ENCODE data around the gene FILIP1. TPM values are rescaled to one million over a fixed set of nuclear protein-coding genes. Genes with fewer than 3 reads are reported as not detected.
"Not testable (repeated sequence)": the region's sequence is repeated elsewhere in the genome, so short reads cannot be mapped to it uniquely, and the experiment has no call there.

Gene FILIP1
- total RNA-seq, 4 donors from 2014 or later = 57.5 to 123 (median 93.8) TPM

DNA sequence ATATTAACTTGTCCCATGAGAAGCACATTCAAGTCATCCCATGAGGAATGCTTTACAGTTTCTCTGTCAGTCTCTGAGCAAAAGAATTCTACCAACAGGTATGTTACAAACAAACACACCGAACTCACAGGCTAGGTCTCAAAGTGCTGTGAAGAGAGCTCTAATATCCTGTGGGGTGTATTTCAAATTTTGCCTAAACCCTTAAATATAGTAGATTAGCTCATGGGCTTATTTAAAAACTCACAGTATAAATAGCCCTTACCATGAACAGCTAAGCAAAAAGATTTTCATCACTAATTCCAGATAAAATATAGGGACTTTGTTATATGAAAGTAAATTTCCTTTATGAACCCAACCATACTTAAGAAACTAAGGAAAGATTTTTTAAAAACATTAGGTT lies 77.8 kb downstream of the FILIP1 start:
- intact Hi-C loops (cut with DNase I; ENCODE audit: low total_unique reads) = loop anchor here (5.0 kb wide), 1 partner anchor 1764 kb away; the partner anchor contains the start of gene SLC17A5
- peak overlapping the region; percentile 65 to 76 (median 72) for H3K27ac ChIP-seq

DNA sequence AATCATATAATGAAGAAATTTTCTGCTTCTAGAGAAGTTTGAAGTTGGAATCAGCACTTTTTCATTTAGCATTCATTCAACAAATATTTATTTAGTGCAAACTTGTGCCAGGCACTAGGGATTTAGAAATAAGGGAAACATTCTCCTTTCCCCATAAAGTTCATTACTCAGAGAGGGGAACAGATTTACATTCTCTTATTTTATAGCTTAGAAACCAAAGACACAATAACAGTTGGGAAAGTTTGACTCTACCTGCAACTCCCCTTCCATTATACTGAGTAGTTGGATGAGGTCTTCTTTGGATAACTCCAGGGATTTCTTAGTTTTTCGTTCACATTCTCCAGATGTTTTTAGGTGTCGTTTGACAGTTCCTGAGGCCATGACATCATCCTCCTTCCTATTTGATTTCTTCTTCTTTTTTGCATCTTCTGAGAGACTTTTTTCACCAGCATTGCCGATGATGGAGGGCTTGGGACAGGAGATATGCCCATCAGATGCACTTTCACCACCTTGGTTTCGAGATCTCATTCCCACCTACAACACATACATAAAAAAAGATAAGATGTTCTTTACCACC lies 79.1 kb downstream of the FILIP1 start:
- no peaks in the 10 kb centered on the region for H3K9me3 ChIP-seq
- no peak overlapping the region for H3K4me3 ChIP-seq
- no peaks in the 10 kb centered on the region for H3K27me3 ChIP-seq
- in situ Hi-C loops (cut with MboI; ENCODE audit: low sequenced_read_pairs in 4 of 4) = no loop called here
- ATAC-seq = no peak
- DNase-seq = no peak
- peaks cover 65 to 68% of the 10 kb centered on the region in 2 donors for H3K4me1 ChIP-seq
- TF ChIP-seq POLR2A (IDR thresholded peaks at IDR 0.05) = no peak
- intact Hi-C loops (cut with DNase I; ENCODE audit: low total_unique reads) = loop anchor here (5.0 kb wide), 1 partner anchor 1762 kb away; the partner anchor contains the start of gene SLC17A5
- peaks cover 0 to 8% of the 10 kb centered on the region in 2 donors for H3K36me3 ChIP-seq
- peak overlapping the region; percentile 15 to 76 (median 72) for H3K27ac ChIP-seq

More for the DNA sequence above, 77.8 kb downstream of the FILIP1 start:
- no peaks in the 10 kb centered on the region for H3K27me3 ChIP-seq
- H3K9me3 ChIP-seq = no peaks in the 10 kb centered on the region
- peaks cover 0 to 8% of the 10 kb centered on the region in 2 donors for H3K36me3 ChIP-seq
- H3K4me3 ChIP-seq = no peak overlapping the region
- TF ChIP-seq, protein P1, sequence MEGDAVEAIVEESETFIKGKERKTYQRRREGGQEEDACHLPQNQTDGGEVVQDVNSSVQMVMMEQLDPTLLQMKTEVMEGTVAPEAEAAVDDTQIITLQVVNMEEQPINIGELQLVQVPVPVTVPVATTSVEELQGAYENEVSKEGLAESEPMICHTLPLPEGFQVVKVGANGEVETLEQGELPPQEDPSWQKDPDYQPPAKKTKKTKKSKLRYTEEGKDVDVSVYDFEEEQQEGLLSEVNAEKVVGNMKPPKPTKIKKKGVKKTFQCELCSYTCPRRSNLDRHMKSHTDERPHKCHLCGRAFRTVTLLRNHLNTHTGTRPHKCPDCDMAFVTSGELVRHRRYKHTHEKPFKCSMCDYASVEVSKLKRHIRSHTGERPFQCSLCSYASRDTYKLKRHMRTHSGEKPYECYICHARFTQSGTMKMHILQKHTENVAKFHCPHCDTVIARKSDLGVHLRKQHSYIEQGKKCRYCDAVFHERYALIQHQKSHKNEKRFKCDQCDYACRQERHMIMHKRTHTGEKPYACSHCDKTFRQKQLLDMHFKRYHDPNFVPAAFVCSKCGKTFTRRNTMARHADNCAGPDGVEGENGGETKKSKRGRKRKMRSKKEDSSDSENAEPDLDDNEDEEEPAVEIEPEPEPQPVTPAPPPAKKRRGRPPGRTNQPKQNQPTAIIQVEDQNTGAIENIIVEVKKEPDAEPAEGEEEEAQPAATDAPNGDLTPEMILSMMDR (IDR thresholded peaks at IDR 0.05 in 4 of 5, conservative IDR thresholded peaks at IDR 0.05 in 1 of 5) = no peak
- TF ChIP-seq POLR2A (IDR thresholded peaks at IDR 0.05) = no peak
- in situ Hi-C loops (cut with MboI; ENCODE audit: low sequenced_read_pairs in 4 of 4) = no loop called here
- DNase-seq (no peak), ATAC-seq (peak; percentile 53 to 80)
- peaks cover 77 to 78% of the 10 kb centered on the region in 2 donors for H3K4me1 ChIP-seq

DNA sequence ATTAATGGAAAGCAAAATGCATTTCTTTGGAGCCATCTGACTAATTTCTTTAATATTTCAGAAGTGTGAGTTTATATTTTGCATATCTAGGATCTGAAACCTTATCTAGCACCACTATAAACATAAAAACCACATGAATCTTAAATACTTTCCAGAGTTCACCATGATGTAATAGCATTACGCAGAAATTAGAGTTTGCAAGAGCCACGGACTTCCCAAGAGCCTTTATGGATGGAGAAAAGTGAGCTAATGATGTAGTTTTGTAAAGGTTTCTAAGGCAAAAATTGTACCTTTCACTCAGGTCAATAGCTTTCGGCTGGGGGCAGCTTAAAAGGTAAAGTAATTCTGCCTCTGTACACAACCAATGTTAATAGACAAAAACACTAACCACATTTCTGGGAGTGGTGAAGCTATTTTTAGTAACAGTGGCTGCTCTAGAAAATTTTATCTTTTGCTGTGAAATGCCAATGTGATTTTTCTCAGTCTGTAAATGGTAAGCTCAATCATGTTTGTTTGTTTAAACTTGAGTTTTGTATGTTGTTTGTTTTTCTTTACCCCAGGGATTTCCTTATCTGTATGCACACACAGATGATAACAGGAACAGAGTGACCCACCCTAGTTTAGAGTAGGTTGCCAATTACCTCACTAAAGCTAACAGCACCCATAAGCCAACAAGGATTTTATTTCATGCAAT lies 80.5 kb downstream of the FILIP1 start:
- TF ChIP-seq, protein P1 (IDR thresholded peaks at IDR 0.05 in 4 of 5, conservative IDR thresholded peaks at IDR 0.05 in 1 of 5) = no peak
- TF ChIP-seq POLR2A (IDR thresholded peaks at IDR 0.05) = no peak
- Histone ChIP-seq H3K9me3 (no peaks in the 10 kb centered on the region), H3K27me3 (no peaks in the 10 kb centered on the region), H3K36me3 (peaks cover 0 to 8% of the 10 kb centered on the region in 2 donors), H3K27ac (peak overlapping the region; percentile 16 to 76 (median 39)), H3K4me1 (peaks cover 59 to 62% of the 10 kb centered on the region in 2 donors), H3K4me3 (no peak overlapping the region)
- no peak for ATAC-seq
- no peak for DNase-seq
- in situ Hi-C loops (cut with MboI; ENCODE audit: low sequenced_read_pairs in 4 of 4) = no loop called here
- intact Hi-C loops (cut with DNase I; ENCODE audit: low total_unique reads) = no loop called here

DNA sequence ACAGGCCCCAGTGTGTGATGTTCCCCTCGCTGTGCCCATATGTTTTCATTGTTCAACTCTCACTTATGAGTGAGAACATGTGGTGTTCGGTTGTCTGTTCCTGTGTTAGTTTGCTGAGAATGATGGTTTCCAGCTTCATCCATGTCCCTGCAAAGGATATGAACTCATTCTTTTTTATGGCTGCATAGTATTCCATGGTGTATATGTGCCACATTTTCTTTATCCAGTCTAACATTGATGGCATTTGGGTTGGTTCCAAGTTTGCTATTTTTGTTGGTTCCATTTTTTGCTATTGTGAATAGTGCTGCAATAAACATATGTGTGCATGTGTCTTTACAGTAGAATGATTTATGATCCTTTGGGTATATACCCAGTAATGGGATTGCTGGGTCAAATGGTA lies 83.0 kb downstream of the FILIP1 start:
- H3K36me3 ChIP-seq; intact Hi-C loops (cut with DNase I; ENCODE audit: low total_unique reads); H3K27me3 ChIP-seq; in situ Hi-C loops (cut with MboI; ENCODE audit: low sequenced_read_pairs in 4 of 4); H3K4me3 ChIP-seq; DNase-seq; ATAC-seq; H3K27ac ChIP-seq; H3K9me3 ChIP-seq: not testable (repeated sequence)
- H3K4me1 ChIP-seq = peaks cover 40 to 42% of the 10 kb centered on the region in 2 donors

DNA sequence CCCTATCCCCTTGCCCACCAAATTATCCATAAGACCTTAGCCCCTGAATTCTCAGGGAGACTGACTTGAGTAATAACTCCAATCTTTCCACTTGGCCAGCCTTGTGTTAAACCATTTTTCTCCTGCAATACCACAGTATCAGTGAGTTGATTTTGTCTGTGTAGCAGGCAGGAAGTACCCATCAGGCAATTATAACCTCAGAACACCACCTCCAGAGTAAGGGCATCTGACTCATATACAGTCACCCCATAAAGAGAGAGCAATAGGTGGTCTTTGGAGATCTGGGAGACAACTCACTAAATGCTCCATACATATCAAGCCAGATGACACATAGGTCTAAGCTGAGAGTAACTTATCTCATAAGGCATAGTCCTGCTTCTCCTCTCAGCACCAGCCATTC lies 83.7 kb downstream of the FILIP1 start:
- H3K36me3 ChIP-seq = peaks cover 0 to 8% of the 10 kb centered on the region in 2 donors
- DNase-seq = no peak
- no peak for TF ChIP-seq POLR2A (IDR thresholded peaks at IDR 0.05)
- TF ChIP-seq, protein P1 (IDR thresholded peaks at IDR 0.05 in 4 of 5, conservative IDR thresholded peaks at IDR 0.05 in 1 of 5) = no peak
- no peaks in the 10 kb centered on the region for H3K9me3 ChIP-seq
- H3K4me1 ChIP-seq = peaks cover 39 to 40% of the 10 kb centered on the region in 2 donors
- intact Hi-C loops (cut with DNase I; ENCODE audit: low total_unique reads) (no loop called here), in situ Hi-C loops (cut with MboI; ENCODE audit: low sequenced_read_pairs in 4 of 4) (no loop called here)
- H3K27ac ChIP-seq = peak overlapping the region in 3 of 4 donors; percentile 0 to 47 (median 27)
- H3K27me3 ChIP-seq = no peaks in the 10 kb centered on the region
- no peak overlapping the region for H3K4me3 ChIP-seq
- no peak for ATAC-seq
